Measurements from ENCODE around the gene CCDC178.

DNA sequence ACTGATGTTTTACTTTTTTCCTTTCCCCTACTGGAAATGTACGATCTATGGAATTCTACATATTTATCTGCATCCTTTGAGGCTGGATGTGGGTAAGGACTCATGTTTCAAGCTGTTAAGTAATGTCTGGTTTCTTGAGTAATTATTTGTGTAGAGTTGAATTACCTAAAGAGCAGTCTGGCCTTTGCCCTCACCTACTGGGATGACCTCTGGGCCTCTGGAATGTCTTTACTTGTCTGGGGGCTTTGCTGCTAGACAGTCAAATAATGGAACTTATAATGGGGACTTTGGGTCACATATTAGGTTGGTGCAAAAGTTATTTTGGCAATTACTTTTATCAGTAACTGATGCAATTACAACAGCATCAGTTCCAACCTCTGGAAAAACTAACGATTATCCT, 244.7 kb downstream of the CCDC178 start:
- TF ChIP-seq CREB1 (IDR thresholded peaks at IDR 0.05; ENCODE audit: low read depth) (no peak), CEBPB (IDR thresholded peaks at IDR 0.05) (0 out of 2 replicates have a peak, but pooled peaks have one; percentile 10), FOXM1 (IDR thresholded peaks at IDR 0.05; ENCODE audit: borderline replicate concordance, low read depth) (peak; percentile 69; the same call in 1 of the 2 replicates), YY1 (IDR thresholded peaks at IDR 0.05; ENCODE audit: low read depth) (no peak), EP300 (IDR thresholded peaks at IDR 0.05; ENCODE audit: borderline replicate concordance) (peak; percentile 89), TAF1 (IDR thresholded peaks at IDR 0.05; ENCODE audit: low read depth) (no peak), EGR1 (IDR thresholded peaks at IDR 0.05) (no peak), TCF12 (IDR thresholded peaks at IDR 0.05; ENCODE audit: low read depth) (peak; percentile 56; the same call in 1 of the 2 replicates), RAD21 (IDR thresholded peaks at IDR 0.05; ENCODE audit: low read depth) (no peak), ZBTB7A (IDR thresholded peaks at IDR 0.05; ENCODE audit: low read depth) (no peak), TEAD4 (IDR thresholded peaks at IDR 0.05) (no peak; the same call in 1 of the 2 replicates)
- TF ChIP-seq, protein P1, sequence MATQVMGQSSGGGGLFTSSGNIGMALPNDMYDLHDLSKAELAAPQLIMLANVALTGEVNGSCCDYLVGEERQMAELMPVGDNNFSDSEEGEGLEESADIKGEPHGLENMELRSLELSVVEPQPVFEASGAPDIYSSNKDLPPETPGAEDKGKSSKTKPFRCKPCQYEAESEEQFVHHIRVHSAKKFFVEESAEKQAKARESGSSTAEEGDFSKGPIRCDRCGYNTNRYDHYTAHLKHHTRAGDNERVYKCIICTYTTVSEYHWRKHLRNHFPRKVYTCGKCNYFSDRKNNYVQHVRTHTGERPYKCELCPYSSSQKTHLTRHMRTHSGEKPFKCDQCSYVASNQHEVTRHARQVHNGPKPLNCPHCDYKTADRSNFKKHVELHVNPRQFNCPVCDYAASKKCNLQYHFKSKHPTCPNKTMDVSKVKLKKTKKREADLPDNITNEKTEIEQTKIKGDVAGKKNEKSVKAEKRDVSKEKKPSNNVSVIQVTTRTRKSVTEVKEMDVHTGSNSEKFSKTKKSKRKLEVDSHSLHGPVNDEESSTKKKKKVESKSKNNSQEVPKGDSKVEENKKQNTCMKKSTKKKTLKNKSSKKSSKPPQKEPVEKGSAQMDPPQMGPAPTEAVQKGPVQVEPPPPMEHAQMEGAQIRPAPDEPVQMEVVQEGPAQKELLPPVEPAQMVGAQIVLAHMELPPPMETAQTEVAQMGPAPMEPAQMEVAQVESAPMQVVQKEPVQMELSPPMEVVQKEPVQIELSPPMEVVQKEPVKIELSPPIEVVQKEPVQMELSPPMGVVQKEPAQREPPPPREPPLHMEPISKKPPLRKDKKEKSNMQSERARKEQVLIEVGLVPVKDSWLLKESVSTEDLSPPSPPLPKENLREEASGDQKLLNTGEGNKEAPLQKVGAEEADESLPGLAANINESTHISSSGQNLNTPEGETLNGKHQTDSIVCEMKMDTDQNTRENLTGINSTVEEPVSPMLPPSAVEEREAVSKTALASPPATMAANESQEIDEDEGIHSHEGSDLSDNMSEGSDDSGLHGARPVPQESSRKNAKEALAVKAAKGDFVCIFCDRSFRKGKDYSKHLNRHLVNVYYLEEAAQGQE (IDR thresholded peaks at IDR 0.05; ENCODE audit: low read depth), result no peak
- TF ChIP-seq, protein P2, sequence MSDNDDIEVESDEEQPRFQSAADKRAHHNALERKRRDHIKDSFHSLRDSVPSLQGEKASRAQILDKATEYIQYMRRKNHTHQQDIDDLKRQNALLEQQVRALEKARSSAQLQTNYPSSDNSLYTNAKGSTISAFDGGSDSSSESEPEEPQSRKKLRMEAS (IDR thresholded peaks at IDR 0.05), result no peak
